H1 (cell line): ENCODE data around the gene CHRNA9. TPM values are rescaled to one million over a fixed set of nuclear protein-coding genes. Genes with fewer than 3 reads are reported as not detected.
A peak's percentile ranks its signal among the peaks of the same experiment; 100 is the strongest.

Source experiments
- CTCF ChIA-PET: fragments of 300-600 bp; sonication (Branson Sonifier 250); formaldehyde crosslinking; loops from one replicate; lab custom pipeline; 2021; ENCODE audit not compliant: partially characterized antibody; lab: Charles Lee
- POLR2A ChIA-PET: fragments of 300-600 bp; sonication (Branson Sonifier 250); formaldehyde crosslinking; loops from one replicate; lab custom pipeline; 2021; ENCODE audit warnings: inconsistent platforms; ENCODE audit not compliant: partially characterized antibody; lab: Charles Lee
- DNase-seq, 2 experiments: peaks; one replicate each; pipeline versions ENCODE4 v3.0.0 to v3.0.0-alpha.2; 2010 to 2022; ENCODE audit warnings: low spot score in 2 of 2, low read depth in 1 of 2, mixed read lengths in 1 of 2
- FAIRE-seq: peaks from 2 replicates; lab custom pipeline; 2011; peaks lifted over from hg19 to GRCh38; lab: Jason Lieb, UNC
- H2AFZ ChIP-seq: 2 replicates; pipeline ENCODE4 v1.8.1; 2012; ENCODE audit warnings: low read length, inconsistent platforms
- H2AK5ac ChIP-seq: 2 replicates; pipeline ENCODE4 v1.6.1; 2013; ENCODE audit warnings: low read depth, low read length
- H2BK120ac ChIP-seq: replicated peaks from 2 replicates; pipeline ENCODE3; 2013; ENCODE audit warnings: low read depth, low read length, inconsistent platforms
- H2BK12ac ChIP-seq: 2 replicates; pipeline ENCODE4 v1.6.1; 2013; ENCODE audit warnings: low read depth, low read length
- H2BK15ac ChIP-seq: 2 replicates; pipeline ENCODE4 v1.6.1; 2013; ENCODE audit warnings: low read length
- H2BK20ac ChIP-seq: 2 replicates; pipeline ENCODE4 v1.6.1; 2013; ENCODE audit warnings: low read length
- H2BK5ac ChIP-seq: 2 replicates; pipeline ENCODE4 v1.6.1; 2013; ENCODE audit warnings: low read depth, low read length
- H3K14ac ChIP-seq: 2 replicates; pipeline ENCODE4 v1.6.1; 2013; ENCODE audit warnings: inconsistent platforms; ENCODE audit not compliant: insufficient read length
- H3K18ac ChIP-seq: 2 replicates; pipeline ENCODE4 v1.6.1; 2013; ENCODE audit warnings: low read length; ENCODE audit errors: extremely low read depth
- H3K23ac ChIP-seq: 2 replicates; pipeline ENCODE4 v1.6.1; 2013; ENCODE audit warnings: inconsistent platforms; ENCODE audit not compliant: insufficient read length
- H3K23me2 ChIP-seq: 2 replicates; pipeline ENCODE4 v1.6.1; 2013; ENCODE audit warnings: low read depth, low read length
- H3K27ac ChIP-seq: 2 replicates; pipeline ENCODE4 v1.6.1; 2011; ENCODE audit warnings: low read depth, low read length, inconsistent platforms
- H3K27me3 ChIP-seq, 4 experiments: replicated peaks in 1 of 4; 1 replicate in 1 of 4; 2 replicates in 3 of 4; pipeline versions ENCODE4 v1.6.1 to v1.8.1; 2011 to 2013; ENCODE audit warnings: low read length in 3 of 4, mild to moderate bottlenecking in 3 of 4, inconsistent platforms in 2 of 4, mixed read lengths in 2 of 4, moderate library complexity in 1 of 4; ENCODE audit not compliant: control insufficient read depth in 3 of 4, insufficient read depth in 3 of 4; ENCODE audit errors: extremely low read depth in 1 of 4
- H3K36me3 ChIP-seq, 4 experiments: 2 replicates each; pipeline versions ENCODE4 v1.6.1 to v1.8.1; 2011 to 2013; ENCODE audit warnings: mild to moderate bottlenecking in 4 of 4, low read length in 3 of 4, moderate library complexity in 2 of 4, control low read depth in 1 of 4, inconsistent platforms in 1 of 4; ENCODE audit not compliant: insufficient read depth in 4 of 4, control insufficient read depth in 2 of 4
- H3K4ac ChIP-seq: replicated peaks from 2 replicates; pipeline ENCODE3; 2013; ENCODE audit warnings: low read length, low read depth, mixed read lengths, inconsistent platforms; ENCODE audit not compliant: insufficient read length
- H3K4me1 ChIP-seq, 4 experiments: replicated peaks in 1 of 4; 1 replicate in 1 of 4; 2 replicates in 3 of 4; pipeline versions ENCODE4 v1.6.1 to v1.8.1; 2011 to 2013; ENCODE audit warnings: low read length in 3 of 4, inconsistent platforms in 2 of 4, mixed read lengths in 1 of 4; ENCODE audit not compliant: insufficient read depth in 4 of 4, control insufficient read depth in 3 of 4
- H3K4me2 ChIP-seq, 2 experiments: 2 replicates each; pipeline versions ENCODE4 v1.6.1 to v1.8.1; 2011 to 2013; ENCODE audit warnings: low read depth in 2 of 2, low read length in 2 of 2, control low read depth in 1 of 2, inconsistent platforms in 1 of 2, mild to moderate bottlenecking in 1 of 2; ENCODE audit not compliant: insufficient read depth in 1 of 2
- H3K4me3 ChIP-seq, 4 experiments: fragments of 200-600, 300-600 bp in 1 of 4; sonication (generic), shearing (Covaris generic), sonication (Bioruptor Twin) in 1 of 4; 2 replicates each; pipeline versions ENCODE4 v1.5.1 to v1.8.1; 2011 to 2016; ENCODE audit warnings: low read length in 4 of 4, low read depth in 3 of 4, control low read depth in 2 of 4, inconsistent platforms in 2 of 4, mild to moderate bottlenecking in 2 of 4, mixed read lengths in 1 of 4, moderate library complexity in 1 of 4; ENCODE audit not compliant: insufficient read depth in 2 of 4; ENCODE audit errors: extremely low read depth in 1 of 4
- H3K56ac ChIP-seq: replicated peaks from 2 replicates; pipeline ENCODE3; 2013; ENCODE audit warnings: low read depth, mild to moderate bottlenecking, mixed read lengths, low read length, inconsistent platforms; ENCODE audit not compliant: insufficient read length
- H3K79me1 ChIP-seq: 2 replicates; pipeline ENCODE4 v1.6.1; 2013; ENCODE audit warnings: low read depth, low read length, control low read depth
- H3K79me2 ChIP-seq, 2 experiments: 2 replicates each; pipeline versions ENCODE4 v1.6.1 to v1.8.1; 2012 to 2013; ENCODE audit warnings: low read length in 2 of 2, mild to moderate bottlenecking in 2 of 2, inconsistent platforms in 1 of 2; ENCODE audit not compliant: insufficient read depth in 2 of 2, control insufficient read depth in 1 of 2
- H3K9ac ChIP-seq, 4 experiments: replicated peaks in 1 of 4; 1 replicate in 1 of 4; 2 replicates in 3 of 4; pipeline versions ENCODE4 v1.6.1 to v1.8.1; 2011 to 2013; ENCODE audit warnings: low read depth in 3 of 4, low read length in 3 of 4, control low read depth in 2 of 4, mild to moderate bottlenecking in 2 of 4, moderate library complexity in 2 of 4, inconsistent platforms in 1 of 4; ENCODE audit errors: extremely low read depth in 1 of 4
- H3K9me3 ChIP-seq, 2 experiments: 2 replicates each; pipeline versions ENCODE4 v1.6.1 to v1.8.1; 2012 to 2013; ENCODE audit warnings: mild to moderate bottlenecking in 2 of 2, moderate library complexity in 2 of 2, control low read depth in 1 of 2, inconsistent platforms in 1 of 2, low read depth in 1 of 2, low read length in 1 of 2, mixed read lengths in 1 of 2; ENCODE audit not compliant: insufficient read depth in 2 of 2
- H4K20me1 ChIP-seq, 2 experiments: replicated peaks in 1 of 2; 2 replicates each; pipeline versions ENCODE3 to v1.8.1; 2011 to 2013; ENCODE audit warnings: inconsistent platforms in 2 of 2, low read length in 2 of 2, mild to moderate bottlenecking in 1 of 2; ENCODE audit not compliant: insufficient read depth in 2 of 2, control insufficient read depth in 1 of 2
- H4K5ac ChIP-seq: 2 replicates; pipeline ENCODE4 v1.6.1; 2013; ENCODE audit warnings: low read length, low read depth, mixed read lengths, inconsistent platforms; ENCODE audit not compliant: insufficient read length
- H4K8ac ChIP-seq: 2 replicates; pipeline ENCODE4 v1.8.0; 2013; ENCODE audit warnings: mild to moderate bottlenecking, moderate library complexity, low read length, inconsistent platforms; ENCODE audit not compliant: insufficient read depth; ENCODE audit errors: extremely low read depth
- H4K91ac ChIP-seq: replicated peaks from 2 replicates; pipeline ENCODE3; 2013; ENCODE audit warnings: low read length, mixed read lengths, inconsistent platforms; ENCODE audit not compliant: insufficient read length
- ATF3 ChIP-seq: IDR thresholded peaks from 2 replicates; pipeline ENCODE4 v1.6.1; 2011; ENCODE audit warnings: low read depth, mild to moderate bottlenecking, low read length; ENCODE audit not compliant: insufficient read depth
- CBX5 ChIP-seq: fragments of 300-800, 300-1000 bp; sonication (generic); IDR thresholded peaks from 2 replicates; pipeline ENCODE4 v1.7.1; 2016; ENCODE audit warnings: antibody characterized with exemption, low read length, low read depth
- EGR1 ChIP-seq: IDR thresholded peaks from 2 replicates; pipeline ENCODE4 v1.6.1; 2011; ENCODE audit warnings: low read depth, low read length, borderline replicate concordance
- GABPA ChIP-seq: IDR thresholded peaks from 2 replicates; pipeline ENCODE4 v1.6.1; 2011; ENCODE audit warnings: mild to moderate bottlenecking, low read length, moderate library complexity, borderline replicate concordance; ENCODE audit not compliant: insufficient read depth
- JUN ChIP-seq: IDR thresholded peaks from 2 replicates; pipeline ENCODE4 v1.6.1; 2011; ENCODE audit warnings: low read depth, mild to moderate bottlenecking, improper control_type of control experiment, low read length
- KDM1A ChIP-seq: fragments of 200-600, 300-600 bp; sonication (generic); IDR thresholded peaks from 2 replicates; pipeline ENCODE4 v1.7.1; 2016; ENCODE audit warnings: mild to moderate bottlenecking, low read length, borderline replicate concordance
- MAX ChIP-seq: IDR thresholded peaks from 2 replicates; pipeline ENCODE4 v1.6.1; 2012; ENCODE audit warnings: inconsistent platforms
- NRF1 ChIP-seq: IDR thresholded peaks from 2 replicates; pipeline ENCODE4 v1.6.1; 2011; ENCODE audit warnings: mild to moderate bottlenecking, low read depth, low read length, improper control_type of control experiment
- POLR2AphosphoS5 ChIP-seq: IDR thresholded peaks from 2 replicates; pipeline ENCODE4 v1.6.1; 2011; ENCODE audit warnings: low read depth, low read length
- POU5F1 ChIP-seq: IDR thresholded peaks from 2 replicates; pipeline ENCODE4 v1.6.1; 2011; ENCODE audit warnings: low read depth, mild to moderate bottlenecking, low read length, moderate library complexity
- SP2 ChIP-seq: IDR thresholded peaks from 2 replicates; pipeline ENCODE4 v1.6.1; 2012; ENCODE audit warnings: mild to moderate bottlenecking, low read length, inconsistent platforms
- TAF7 ChIP-seq: optimal IDR thresholded peaks from 2 replicates; pipeline ENCODE3; 2011; ENCODE audit warnings: low read depth, mild to moderate bottlenecking, inconsistent platforms, low read length, moderate library complexity, borderline replicate concordance
- YY1 ChIP-seq: IDR thresholded peaks from 2 replicates; pipeline ENCODE4 v1.6.1; 2011; ENCODE audit warnings: low read depth, mild to moderate bottlenecking, low read length
- WGBS, 2 experiments: shearing (Covaris generic) in 1 of 2; methylation state at CpG; one replicate each; pipeline versions ENCODE4 v1.1.6 to v1.1.7; 2013 to 2015; ENCODE audit warnings: low lambda C conversion rate in 2 of 2, mixed read lengths in 2 of 2, inconsistent platforms in 1 of 2, low coverage in 1 of 2, missing lambda C conversion rate in 1 of 2; ENCODE audit not compliant: insufficient replicate concordance in 2 of 2, insufficient coverage in 1 of 2, insufficient read length in 1 of 2; ENCODE audit errors: extremely low coverage in 1 of 2, missing lambda C conversion rate in 1 of 2; 5-methylcytosine and 5-hydroxymethylcytosine counted together
- polyA plus RNA-seq, 7 experiments: library from polyadenylated mRNA; depleted of rRNA in 3 of 7; stranded (reverse) in 5 of 7; unstranded in 2 of 7; fragments of >200 nt in 5 of 7; fragments of 200-250 nt in 2 of 7; gene quantifications; 1 replicate in 5 of 7; 2 replicates in 1 of 7; 4 replicates in 1 of 7; pipeline versions ENCODE4 v1.2.1 to v1.2.3, GENCODE V29; 2011 to 2013; ENCODE audit warnings: missing spikeins in 2 of 7, mixed read lengths in 2 of 7
- total RNA-seq: library from RNA; stranded (reverse); fragmentation: NEBNext Ultra II Directional; extraction: Animal tissue kit (Norgen Biotek cat#: 25700); gene quantifications from 2 replicates; pipeline ENCODE4 v1.2.1, GENCODE V29; 2021

CHRNA9 gene
- total and polyA plus RNA-seq, 2 of the 8 experiments (the other 6 are each of a cell fraction or from before 2014, with no cell fraction given): 1.4 to 3.3 TPM

GRCh38 chr4:40310225-40310624 lies 24.9 kb upstream of the CHRNA9 start:
- H2BK15ac ChIP-seq: no peak overlapping the region
- peak overlapping the region; percentile 85; the same call in 1 of the 2 replicates for H2BK5ac ChIP-seq
- FAIRE-seq: no peak
- CTCF ChIA-PET: interaction anchor here (0.7 to 4.5 kb wide), 16 partner anchors 11 to 470 kb away, joined by 3 to 39 read pairs (median 4); no protein-coding TSS in a partner anchor
- H3K36me3 ChIP-seq: no peaks in the 10 kb centered on the region
- no peak overlapping the region; the same call in 1 of the 2 replicates for H2AK5ac ChIP-seq
- no peak overlapping the region for H3K23ac ChIP-seq
- no peak overlapping the region for H3K4me3 ChIP-seq
- POLR2A ChIA-PET: interaction anchor here (1.0 to 2.8 kb wide), 5 partner anchors 9 to 254 kb away, joined by 3 to 10 read pairs (median 3); partner anchors contain the start of gene N4BP2
- H3K79me2 ChIP-seq: no peaks in the 10 kb centered on the region
- no peak overlapping the region for H3K27ac ChIP-seq
- H3K4me1 ChIP-seq: peaks cover 6 to 25% (median 16%) of the 10 kb centered on the region in 4 experiments; a peak in 6 of 7 replicates
- H3K14ac ChIP-seq: no peak overlapping the region
- H4K20me1 ChIP-seq: no peaks in the 10 kb centered on the region
- no peak overlapping the region for H4K8ac ChIP-seq
- H3K9me3 ChIP-seq: no peaks in the 10 kb centered on the region
- 92% methylated on average over 8 of the region's 8 CpGs; no CpG with 5 or more reads in 1 of the 2 experiments for WGBS, 2 experiments
- no peak overlapping the region for H4K5ac ChIP-seq
- H3K79me1 ChIP-seq: no peaks in the 10 kb centered on the region
- no peak for DNase-seq
- H3K23me2 ChIP-seq: no peaks in the 10 kb centered on the region
- H2BK120ac ChIP-seq: no peak overlapping the region
- H3K9ac ChIP-seq: no peak overlapping the region
- peaks cover 0 to 1% (median 0%) of the 10 kb centered on the region in 4 experiments; a peak in 1 of 7 replicates for H3K27me3 ChIP-seq
- H3K56ac ChIP-seq: no peak overlapping the region
- H3K18ac ChIP-seq: 0 out of 2 replicates have a peak overlapping the region, but pooled peaks have one; percentile 76
- peak overlapping the region; percentile 86 for H4K91ac ChIP-seq
- peak overlapping the region; percentile 28 for H3K4ac ChIP-seq
- peak overlapping the region; percentile 28; the same call in 1 of the 2 replicates for H2BK20ac ChIP-seq
- no peak overlapping the region for H2AFZ ChIP-seq
- no peak overlapping the region for H3K4me2 ChIP-seq
- peak overlapping the region; percentile 89 for H2BK12ac ChIP-seq
- TF ChIP-seq ATF3 (no peak), JUN (no peak), EGR1 (no peak), MAX (peak; percentile 41; the same call in 1 of the 2 replicates), POU5F1 (no peak), NRF1 (no peak), TAF7 (no peak), GABPA (no peak), KDM1A (peak; percentile 36; the same call in 1 of the 2 replicates), POLR2AphosphoS5 (no peak), SP2 (no peak), CBX5 (no peak), YY1 (peak; percentile 62; the same call in 1 of the 2 replicates)
